NCI-H526 (cell line): ENCODE measurements around the gene RNF111.
A peak's percentile ranks its signal among the peaks of the same experiment; 100 is the strongest.

Experiments used
- DNase-seq, 2 experiments: peaks; one replicate each; lab custom pipeline; 2025; lab: John Stamatoyannopoulos, UW

Gene RNF111

DNA sequence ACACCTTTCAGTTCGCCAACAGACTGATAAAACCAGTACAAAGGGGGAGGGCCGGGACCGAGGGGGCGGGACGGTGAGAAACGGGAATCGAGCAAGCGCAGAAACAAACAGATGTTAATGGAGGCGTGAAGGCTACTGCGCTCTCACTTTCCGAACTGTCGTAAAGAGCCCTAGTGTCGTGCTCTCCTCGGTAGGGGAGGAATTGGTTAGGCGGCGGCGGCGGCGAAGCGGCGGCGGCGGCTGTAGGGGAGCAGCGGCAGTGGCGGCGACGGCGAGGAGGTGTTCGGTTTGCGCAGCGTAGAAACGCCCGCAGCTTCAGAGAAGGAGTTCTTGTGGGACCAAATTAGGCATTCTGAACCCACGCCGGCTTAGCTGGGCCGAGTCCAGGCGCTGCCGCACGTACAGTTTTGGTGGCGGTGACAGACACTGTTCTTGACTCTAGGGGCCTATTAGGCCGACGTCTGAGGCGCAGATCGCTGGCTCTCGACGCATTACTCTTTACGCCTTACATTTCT lies at the start of gene RNF111:
Gene RNF111 (plus strand): TSS at position 173 of the 515 bp plus-strand sequence. CDS start 43,160 bp downstream, outside the sequence.
- DNase-seq, result peak; percentile 93 to 97

DNA sequence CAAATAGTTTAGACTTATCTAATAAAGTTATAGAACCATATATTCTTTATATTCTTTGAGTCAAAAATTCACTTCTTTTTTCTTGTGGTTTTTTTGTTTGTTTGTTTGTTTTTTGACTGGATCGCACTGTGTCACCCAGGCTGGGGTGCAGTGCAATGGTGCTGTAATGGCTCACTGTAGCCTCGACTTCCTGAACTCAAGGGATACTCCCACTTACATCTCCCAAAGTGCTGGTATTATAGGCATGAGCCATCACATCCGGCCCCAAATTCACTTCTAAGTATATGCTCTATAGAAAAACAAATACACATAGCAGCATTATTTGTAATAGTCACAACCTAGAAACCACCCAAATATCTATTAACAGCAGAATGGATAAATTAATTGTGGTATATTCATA lies 40.3 kb upstream of the RNF111 start:
- DNase-seq, result no peak

DNA sequence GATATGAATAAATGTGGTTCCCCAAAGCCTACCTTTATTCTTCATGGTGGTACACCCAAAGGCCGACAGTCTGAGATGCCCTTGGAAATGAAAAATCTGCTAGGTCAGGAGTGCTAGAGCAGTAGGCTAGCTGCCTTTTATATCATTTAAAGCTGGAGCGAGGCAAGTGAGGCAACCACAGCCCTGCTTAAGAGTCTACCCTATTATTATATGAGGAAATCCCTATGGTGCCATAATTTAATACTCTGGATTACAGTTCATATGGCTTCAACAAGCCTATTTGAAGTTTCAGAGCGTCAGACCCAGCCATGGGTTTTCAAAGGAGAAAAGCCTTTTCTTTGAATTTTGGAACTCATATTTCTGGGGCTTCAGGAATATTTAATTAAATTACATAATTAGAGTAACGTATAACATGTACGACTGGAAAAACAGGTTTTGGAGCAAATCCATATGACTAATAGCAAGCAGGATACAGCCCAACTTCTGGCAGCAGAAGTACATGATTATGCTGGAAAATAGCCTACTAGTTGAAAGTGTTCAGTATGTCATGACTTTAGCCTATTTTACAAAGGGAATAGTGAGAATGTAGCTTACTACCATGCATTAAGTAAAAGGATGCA lies 36.0 kb upstream of the RNF111 start:
- DNase-seq, result peak; percentile 83 to 87

DNA sequence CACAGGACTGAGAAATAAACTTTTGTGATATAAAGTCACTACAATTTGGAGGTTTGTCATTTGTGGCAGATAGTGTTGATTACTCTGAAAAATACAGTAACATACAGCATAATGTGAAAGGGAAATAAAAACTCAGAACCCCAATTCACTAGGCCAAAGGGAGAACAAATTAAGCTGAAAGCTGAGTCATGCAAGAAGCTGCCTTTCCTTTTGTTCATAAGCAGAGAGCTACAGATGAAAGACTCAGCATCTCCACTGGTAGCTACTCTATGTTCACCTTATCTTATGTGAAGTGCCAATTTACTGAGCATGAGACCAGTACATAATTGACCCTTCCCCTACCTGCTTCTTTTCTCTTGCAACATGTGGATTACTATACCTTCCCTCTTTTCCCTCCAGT lies 34.7 kb upstream of the RNF111 start:
- peak in 1 of 2 experiments; percentile 3 for DNase-seq

DNA sequence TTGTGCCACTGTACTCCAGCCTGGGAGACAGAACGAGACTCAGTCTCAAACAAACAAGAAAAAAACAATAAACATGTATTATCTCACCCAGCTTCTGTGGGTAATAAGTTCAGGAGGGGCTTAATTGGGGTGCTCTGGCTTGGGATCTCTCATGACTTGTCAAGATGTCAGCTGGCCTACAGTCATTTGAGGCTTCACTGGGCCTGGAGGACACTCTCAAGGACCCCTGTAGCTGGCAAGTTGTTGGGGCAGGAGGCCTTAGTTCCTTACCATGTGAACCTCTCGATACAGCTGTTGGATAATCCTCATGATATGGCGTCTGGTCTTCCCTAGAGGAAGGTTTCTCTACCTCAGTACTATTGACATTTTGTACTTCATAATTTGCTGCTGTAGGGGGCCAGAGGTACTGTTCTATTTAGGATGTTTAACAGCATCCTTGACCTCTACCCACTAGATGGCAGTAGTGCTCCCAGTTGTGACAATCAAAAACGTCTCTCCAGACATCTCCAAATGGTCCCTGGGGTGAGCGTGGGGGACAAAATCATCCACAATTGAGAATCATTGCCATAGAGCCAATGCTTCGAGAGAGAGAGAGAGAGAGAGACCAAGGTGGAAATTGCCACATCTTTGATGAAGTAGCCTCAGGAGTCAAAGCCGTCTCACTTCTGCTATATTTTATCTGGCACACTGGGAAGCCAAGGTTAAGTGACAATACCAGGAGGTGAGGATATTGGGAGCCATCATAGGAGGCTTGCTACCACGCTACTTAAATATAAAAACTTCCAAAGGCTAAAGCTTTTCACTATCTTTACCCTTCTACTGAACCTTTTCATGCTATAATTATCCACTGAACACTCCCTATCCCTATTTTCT lies 30.1 kb upstream of the RNF111 start:
- DNase-seq, result peak; percentile 67 to 87

DNA sequence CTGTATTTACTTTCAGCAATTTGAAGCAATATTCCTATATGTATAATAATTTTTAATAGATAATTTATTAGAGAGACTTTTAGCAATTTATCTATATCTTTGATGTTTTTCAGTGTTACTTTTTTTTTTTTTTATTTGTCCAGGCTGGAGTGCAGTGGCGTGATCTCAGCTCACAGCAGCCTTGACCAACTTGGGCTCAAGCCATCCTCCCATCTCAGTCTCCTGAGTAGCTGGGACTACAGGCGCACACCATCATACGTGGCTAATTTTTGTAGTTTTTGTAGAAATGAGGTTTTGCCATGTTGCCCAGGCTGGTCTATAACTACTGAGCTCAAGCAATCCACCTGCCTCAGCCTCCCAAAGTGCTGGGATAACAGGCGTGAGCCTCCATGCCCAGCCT lies 28.7 kb upstream of the RNF111 start:
- no peak for DNase-seq

DNA sequence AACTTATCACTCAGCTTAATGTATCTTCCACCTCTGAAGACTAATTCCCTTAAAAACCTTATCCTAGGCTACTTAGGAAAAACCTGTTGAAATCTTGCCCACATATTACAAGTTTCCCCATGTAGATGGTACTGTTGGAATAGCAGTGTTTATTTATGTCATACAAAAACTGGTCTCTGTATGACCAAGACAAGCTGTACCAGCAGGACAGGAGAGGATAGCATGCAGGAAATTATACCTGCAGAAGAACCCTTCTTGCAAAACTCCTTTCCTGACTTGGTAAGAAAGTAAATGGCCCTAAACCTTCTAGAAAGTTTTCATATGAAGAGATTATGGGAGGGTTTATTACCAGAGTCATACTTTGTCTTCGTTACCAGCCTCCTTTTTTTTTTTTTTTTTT lies 25.3 kb upstream of the RNF111 start:
- no peak for DNase-seq

DNA sequence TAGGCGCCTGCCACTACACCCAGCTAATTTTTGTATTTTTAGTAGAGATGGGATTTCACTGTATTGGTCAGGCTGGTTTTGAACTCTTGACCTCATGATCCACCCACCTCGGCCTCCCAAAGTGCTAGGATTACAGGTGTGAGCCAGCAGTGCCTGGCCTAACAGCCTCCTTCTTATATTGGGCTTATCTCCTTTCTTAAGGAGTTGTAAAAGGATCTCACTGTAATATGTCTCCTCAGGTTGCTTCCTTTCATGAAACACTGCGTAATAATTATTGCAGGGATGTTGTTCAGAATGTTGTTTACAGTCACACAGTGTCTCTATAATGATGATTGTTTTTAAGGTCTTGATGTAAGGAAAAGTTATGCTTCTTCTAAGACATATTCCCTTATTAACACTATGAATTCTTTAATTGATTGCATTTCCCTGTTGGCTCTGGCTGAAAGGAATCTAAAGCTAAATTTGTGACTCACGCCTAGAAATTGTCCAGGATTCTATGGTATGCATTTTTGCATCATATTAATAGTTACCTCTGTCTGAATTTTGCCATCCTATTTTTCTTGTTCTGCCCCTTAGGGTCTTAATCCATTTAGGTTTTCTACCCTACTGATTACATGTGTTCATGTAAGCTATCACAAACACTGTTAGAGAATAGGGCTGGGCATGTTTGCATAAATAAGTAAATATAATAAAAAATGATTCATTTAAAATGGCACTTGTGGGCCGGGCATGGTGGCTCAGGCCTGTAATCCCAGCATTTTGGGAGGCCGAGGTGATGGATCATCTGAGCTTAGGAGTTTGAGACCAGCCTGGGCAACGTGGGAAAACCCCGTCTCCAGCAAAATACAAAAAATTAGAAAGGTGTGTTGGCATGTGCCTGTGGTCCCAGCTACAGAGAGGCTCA lies 24.5 kb upstream of the RNF111 start:
- no peak for DNase-seq

DNA sequence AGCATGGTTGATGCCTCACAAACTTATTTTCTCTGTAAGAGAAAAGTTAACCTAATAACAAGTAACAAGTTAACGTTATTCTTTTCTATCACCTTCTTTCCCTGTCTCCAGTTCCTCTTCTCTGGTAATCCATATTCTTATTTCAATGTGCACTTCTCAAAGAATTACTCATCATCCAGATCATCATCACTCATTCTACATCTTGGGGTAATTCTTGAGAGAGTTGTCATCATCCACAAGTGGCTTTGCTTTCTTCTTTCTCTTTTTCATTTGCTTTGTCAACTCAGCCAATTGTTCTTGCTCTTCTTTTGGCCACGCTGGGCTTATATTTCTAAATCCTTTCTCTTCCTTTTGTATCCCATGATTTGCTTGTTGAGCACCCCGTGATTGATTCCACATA lies 20.8 kb upstream of the RNF111 start:
- no peak for DNase-seq

DNA sequence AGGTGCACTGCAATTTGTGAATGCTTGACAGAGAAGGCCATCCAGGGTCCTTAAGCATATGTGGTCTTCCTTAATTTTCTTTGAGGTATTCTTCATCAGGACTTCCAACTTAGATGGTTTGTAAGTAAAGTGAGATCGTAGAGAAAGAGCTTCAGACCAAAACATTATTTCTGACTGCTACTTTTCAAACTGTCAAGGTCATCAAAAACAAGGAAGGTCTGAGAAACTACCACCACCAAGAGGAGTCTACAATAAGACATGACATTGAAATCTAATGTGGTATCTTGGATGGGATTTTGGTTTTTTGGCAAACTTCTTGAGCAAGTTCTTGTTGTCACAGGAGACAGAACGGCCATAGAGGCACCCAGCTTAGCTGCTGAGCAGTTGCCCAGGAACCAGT lies 20.0 kb upstream of the RNF111 start:
- DNase-seq, result no peak

DNA sequence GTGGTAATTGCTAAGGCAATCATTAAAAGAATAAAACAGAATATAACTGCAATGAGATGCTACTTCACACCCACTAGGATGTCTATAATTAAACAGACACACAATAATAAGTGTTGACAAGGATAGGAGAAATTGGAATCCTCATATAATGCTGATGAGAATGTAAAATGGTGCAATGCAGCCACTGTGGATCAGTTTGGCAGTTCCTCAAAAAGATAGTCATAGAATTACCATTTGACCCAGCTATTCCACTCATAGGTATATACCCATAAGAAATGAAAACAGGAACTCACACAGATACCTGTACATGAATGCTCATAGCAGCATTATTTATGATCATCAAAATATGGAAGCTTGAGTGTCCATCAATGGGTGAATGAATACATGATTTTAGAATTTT lies 9.6 kb upstream of the RNF111 start:
- DNase-seq, result no peak

DNA sequence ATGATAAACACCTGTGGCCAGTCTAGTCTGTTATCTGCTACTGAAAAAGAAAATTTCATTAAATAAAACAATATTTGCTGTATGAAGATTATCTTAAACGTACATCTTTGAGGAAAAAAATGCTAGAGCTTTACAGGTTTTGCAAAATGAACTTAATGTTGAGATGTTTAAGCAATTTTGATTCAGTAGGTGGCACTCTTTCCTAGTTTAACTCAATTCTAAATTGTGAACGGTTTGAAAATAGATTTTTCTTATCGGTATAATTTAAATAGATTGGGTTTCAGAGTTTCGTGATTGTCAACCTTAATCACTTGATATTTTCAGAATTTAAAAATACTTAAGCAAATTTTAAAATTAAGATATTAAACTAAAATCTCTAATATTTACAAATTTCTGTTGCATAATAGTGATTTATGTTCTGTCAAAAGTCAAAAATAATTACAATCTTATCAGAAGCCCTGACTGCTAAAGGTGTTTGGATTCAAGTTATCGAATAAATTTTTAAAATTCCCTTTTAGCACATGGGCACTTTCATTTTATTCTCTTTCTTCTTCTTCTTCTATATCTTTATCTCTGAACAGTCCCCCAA lies 7.0 kb upstream of the RNF111 start:
- DNase-seq, result peak in 1 of 2 experiments; percentile 49

DNA sequence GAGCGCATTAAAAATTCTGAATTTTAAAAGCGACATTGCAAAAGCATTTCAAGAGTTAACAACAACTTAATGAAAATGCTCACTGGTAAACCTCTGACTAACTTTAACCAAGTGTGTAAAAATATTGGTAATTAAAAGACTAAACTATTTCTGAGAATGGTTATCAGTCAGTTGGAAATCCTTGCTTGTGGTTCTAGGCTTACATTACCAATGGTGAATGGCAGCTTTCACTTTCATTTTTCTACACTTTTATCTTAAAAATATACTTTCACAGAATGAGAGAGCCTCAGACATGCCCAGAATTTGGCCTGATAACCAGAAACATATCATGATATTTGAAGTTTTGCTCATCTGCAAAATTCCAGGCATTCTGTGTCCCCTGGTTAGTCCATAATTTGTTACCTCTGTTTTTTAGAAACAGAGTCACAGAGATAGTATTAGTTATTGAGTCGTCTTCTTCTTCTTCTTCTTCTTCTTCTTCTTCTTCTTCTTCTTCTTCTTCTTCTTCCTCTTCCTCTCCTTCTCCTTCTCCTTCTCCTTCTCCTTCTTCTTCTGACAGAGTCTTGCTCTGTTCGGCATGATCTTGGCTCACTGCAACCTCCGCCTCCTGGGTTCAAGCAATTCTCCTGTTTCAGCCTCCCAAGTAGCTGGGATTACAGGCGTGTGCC lies 5.5 kb upstream of the RNF111 start:
- no peak for DNase-seq

DNA sequence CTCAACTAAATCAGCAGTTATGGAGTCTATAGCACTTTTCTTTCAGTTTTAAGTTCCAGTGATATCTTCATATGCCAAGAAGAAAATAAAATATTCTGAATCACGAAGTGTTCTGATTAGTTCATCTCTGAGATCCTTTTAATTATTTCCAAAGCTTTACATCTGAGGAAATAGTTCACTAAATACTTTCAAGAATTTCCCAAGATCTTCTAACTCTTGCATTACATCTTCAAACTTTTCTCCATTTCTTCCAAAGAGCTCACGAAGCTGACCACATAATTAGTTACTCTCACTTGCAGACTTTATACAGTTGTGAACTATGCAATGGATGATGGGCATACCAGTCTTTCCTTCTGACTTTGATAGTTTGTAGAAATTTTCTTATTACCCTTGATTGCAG lies 4.2 kb upstream of the RNF111 start:
- no peak for DNase-seq

DNA sequence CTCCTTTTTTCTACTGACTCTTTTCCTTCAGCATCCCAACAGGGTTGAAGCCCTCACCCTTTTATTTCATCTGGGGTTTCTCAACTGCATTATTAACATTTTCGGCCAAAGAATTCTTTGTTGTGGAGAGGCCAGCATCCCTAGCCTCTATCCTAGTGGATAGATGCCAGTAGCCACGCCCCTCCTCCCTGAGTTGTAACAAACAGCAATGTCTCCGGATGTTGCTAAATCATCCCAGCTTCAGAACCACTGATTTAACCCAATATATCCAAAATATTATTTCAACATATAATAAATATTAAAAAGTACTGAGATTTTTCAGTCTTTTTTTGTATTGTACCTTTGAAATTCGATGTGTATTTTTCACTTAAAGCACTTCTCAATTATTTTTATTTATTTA lies 2.0 kb upstream of the RNF111 start:
- DNase-seq, result no peak

DNA sequence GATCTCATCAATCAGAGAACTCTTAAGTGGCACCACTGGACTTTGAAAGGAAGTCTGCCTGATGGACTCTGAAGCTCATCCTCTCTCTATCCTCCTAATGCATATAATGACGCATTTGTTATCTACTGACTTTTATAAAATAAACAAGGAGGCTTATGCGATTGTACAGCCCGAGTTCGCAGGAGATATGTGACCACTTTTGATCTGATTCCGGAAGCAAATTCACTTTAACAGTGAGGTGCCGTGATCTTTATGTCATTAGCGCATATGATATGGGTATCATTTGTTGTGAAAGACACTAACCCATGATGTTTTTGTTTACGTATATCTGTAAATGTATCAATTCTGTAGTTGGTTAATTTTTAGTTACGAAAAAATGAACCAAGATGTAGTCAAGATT lies 427 bp upstream of the RNF111 start:
- DNase-seq, result peak in 1 of 2 experiments; percentile 47

DNA sequence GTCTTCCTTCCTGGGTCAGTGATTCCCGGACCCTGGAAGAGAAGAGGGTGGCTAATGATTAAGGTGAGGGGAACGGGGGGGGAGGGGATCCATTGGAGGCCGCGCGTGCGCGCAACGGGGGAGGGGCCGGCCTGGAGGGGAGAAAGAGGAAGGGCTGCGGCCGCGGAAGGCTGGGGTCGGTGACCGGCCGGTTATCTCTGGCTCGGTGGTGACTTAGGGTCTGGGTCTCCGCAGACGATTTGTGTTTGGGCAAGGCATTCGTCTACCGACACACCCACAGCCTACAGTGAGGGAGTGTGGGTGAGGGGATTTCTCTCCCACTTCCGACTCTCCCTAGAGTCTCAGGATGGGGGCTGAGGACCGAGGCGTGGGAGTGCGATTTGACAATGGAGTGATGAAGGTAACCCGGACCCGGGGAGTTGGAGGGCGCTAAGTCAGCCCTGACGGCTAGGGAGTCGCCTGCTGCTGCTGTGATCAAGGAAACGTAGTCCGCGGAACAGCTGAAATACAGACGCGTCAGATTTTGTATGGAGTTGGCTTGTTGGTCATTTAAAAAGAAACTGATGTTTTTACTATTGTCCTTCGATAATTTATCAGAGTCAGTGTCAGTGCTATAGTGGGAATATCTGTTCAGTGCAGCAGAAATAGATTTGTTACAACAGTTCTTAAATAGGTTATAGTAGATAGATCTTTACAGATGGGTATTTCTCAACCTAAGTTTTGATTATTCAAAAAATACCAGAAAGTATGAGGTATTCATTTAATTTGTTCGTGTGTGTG lies 733 bp downstream of the RNF111 start:
- peak; percentile 46 to 81 for DNase-seq

DNA sequence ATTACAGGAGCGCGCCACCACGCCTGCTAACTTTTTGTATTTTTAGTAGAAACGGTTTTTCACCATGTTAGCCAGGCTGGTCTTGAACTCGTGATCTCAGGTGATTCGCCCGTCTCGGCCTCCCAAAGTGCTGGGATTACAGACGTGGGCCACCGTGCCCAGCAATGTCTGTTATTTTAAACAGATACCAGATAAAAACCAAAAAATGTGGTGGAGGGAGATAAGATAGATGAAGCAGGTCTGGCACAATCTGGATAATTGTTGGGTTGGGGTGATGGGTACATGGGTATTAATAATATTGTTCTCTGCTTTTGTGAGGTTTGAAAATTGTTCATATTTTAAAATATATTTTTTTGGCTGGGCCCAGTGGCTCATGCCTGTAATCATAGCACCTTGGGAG lies 4.7 kb downstream of the RNF111 start:
- DNase-seq, result no peak

DNA sequence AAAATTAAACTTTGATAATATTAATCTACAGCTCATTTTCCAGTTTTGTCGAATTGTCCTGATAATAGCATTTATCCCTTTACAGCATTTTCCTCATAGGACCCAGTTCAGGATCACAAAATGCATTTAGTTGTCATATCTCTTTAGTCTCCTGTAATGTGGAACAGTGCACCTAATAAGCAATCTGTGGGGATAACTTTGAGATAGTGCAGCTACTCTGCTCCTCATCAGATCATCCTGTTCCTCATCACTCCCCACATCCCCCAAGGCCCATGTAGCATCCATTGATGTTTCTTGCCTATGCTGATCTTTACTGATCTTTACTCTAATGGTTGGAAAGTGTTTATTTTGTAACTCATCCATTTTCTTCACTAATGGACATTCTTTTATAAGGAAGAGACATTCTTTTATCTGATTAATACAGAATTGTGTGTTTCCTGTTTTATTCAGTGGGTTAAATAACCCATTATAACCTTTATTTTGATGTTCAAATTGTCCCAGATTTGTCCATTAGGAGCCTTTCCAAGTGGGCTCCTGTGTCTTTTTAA lies 7.5 kb downstream of the RNF111 start:
- no peak for DNase-seq

DNA sequence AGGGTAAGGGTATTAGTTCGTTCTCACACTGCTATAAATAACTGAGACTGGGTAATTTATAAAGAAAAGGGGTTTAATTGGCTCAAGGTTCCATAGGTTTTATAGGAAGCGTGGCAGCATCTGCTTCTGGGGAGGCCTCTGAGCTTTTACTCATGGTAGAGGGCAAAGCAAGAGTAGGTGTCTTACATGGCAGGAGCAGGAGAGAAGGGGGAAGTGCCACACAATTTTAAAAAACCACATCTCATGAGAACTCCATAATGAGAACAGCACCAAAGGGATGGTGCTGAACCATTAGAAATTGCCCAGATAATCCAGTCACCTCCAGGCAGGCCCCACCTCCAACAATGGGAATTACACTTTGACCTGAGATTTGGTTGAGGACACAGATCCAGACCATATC lies 12.2 kb downstream of the RNF111 start:
- no peak for DNase-seq
